ENCODE measurements around the gene DLL4.

- TF ChIP-seq CTCF (conservative IDR thresholded peaks at IDR 0.05 in 1 of 2, IDR thresholded peaks at IDR 0.05 in 1 of 2; ENCODE audit: extremely low read depth in 1 of 2, insufficient read depth in 1 of 2, low read depth in 1 of 2, low read length in 2 of 2): no peak
- TF ChIP-seq EZH2 (IDR thresholded peaks at IDR 0.05; ENCODE audit: borderline replicate concordance, low read length): no peak
These were observed 28.0 kb downstream of the DLL4 start for GRCh38 chr15:40957041-40957555.

All from mammary epithelial cell (primary cell).